Smooth muscle cell (in vitro differentiated cells): ENCODE measurements around the gene FAM184B. TPM values are rescaled to one million over a fixed set of nuclear protein-coding genes. Genes with fewer than 3 reads are reported as not detected.
"Not testable (repeated sequence)": the region's sequence is repeated elsewhere in the genome, so short reads cannot be mapped to it uniquely, and the experiment has no call there.

Source experiments
- DNase-seq: peaks from one replicate; lab custom pipeline; 2025; ENCODE audit not compliant: unreplicated experiment; lab: John Stamatoyannopoulos, UW
- H2AFZ ChIP-seq: fragments of 200-600 bp; sonication (generic); 2 replicates; pipeline ENCODE4 v1.6.0; 2016; ENCODE audit warnings: antibody characterized with exemption, low read depth, mild to moderate bottlenecking
- H3F3A ChIP-seq: fragments of 200-600 bp; sonication (generic); 2 replicates; pipeline ENCODE4 v1.6.0; 2017; ENCODE audit warnings: antibody characterized with exemption, low read depth
- H3K27ac ChIP-seq: fragments of 200-600 bp; sonication (generic); 2 replicates; pipeline ENCODE4 v1.5.1; 2016; ENCODE audit warnings: low read depth, mild to moderate bottlenecking
- H3K27me3 ChIP-seq: fragments of 200-600 bp; sonication (generic); 2 replicates; pipeline ENCODE4 v1.6.1; 2016; ENCODE audit warnings: low read depth, mild to moderate bottlenecking
- H3K36me3 ChIP-seq: fragments of 200-600 bp; sonication (generic); 2 replicates; pipeline ENCODE4 v1.5.1; 2016; ENCODE audit warnings: low read depth
- H3K4me1 ChIP-seq: fragments of 200-600 bp; sonication (generic); 2 replicates; pipeline ENCODE4 v1.5.1; 2016; ENCODE audit warnings: low read depth
- H3K4me2 ChIP-seq: fragments of 200-600 bp; sonication (generic); 2 replicates; pipeline ENCODE4 v1.6.0; 2016; ENCODE audit warnings: mild to moderate bottlenecking
- H3K4me3 ChIP-seq: fragments of 200-600 bp; sonication (generic); 2 replicates; pipeline ENCODE4 v1.5.1; 2016; ENCODE audit warnings: mild to moderate bottlenecking
- H3K79me2 ChIP-seq: fragments of 200-600 bp; sonication (generic); 2 replicates; pipeline ENCODE4 v1.6.0; 2016; ENCODE audit warnings: low read depth, mild to moderate bottlenecking
- H3K9ac ChIP-seq: fragments of 200-600 bp; sonication (generic); 2 replicates; pipeline ENCODE4 v1.6.0; 2016; ENCODE audit warnings: low read depth
- H3K9me3 ChIP-seq: fragments of 200-600 bp; sonication (generic); replicated peaks from 2 replicates; pipeline ENCODE4 v1.5.1; 2016; ENCODE audit warnings: low read depth
- H4K20me1 ChIP-seq: fragments of 200-600 bp; sonication (generic); 2 replicates; pipeline ENCODE4 v1.6.0; 2016; ENCODE audit warnings: low read depth
- CTCF ChIP-seq: fragments of 200-600 bp; sonication (generic); IDR thresholded peaks from 2 replicates; pipeline ENCODE4 v1.5.1; 2017; ENCODE audit warnings: borderline replicate concordance, mild to moderate bottlenecking, antibody characterized with exemption; ENCODE audit not compliant: insufficient read depth, poor library complexity, severe bottlenecking
- WGBS: methylation state at CpG from one replicate; pipeline ENCODE4 v1.1.7; 2016; ENCODE audit warnings: low lambda C conversion rate; 5-methylcytosine and 5-hydroxymethylcytosine counted together
- polyA plus RNA-seq: library from polyadenylated mRNA; unstranded; fragments of >200 nt; fragmentation: Nextera tagmentation; extraction: Ambion mirVana; gene quantifications from 2 replicates; pipeline ENCODE4 v1.2.1, GENCODE V29; 2016
- total RNA-seq: library from RNA; depleted of rRNA; stranded (reverse); fragments of >200 nt; gene quantifications from 2 replicates; pipeline ENCODE4 v1.2.3, GENCODE V29; 2014

The FAM184B gene
- total and polyA plus RNA-seq, 2 experiments from 2014 or later = not detected

GRCh38 chr4:17665852-17666251 lies 115.6 kb downstream of the FAM184B start:
- H4K20me1 ChIP-seq = no peaks in the 10 kb centered on the region
- H3K4me1 ChIP-seq = no peaks in the 10 kb centered on the region
- no peak for DNase-seq
- WGBS = 69% methylated on average over 3 of the region's 3 CpGs
- H3K9me3 ChIP-seq = no peaks in the 10 kb centered on the region
- H3K27ac ChIP-seq = no peak overlapping the region
- no peak overlapping the region for H3K9ac ChIP-seq
- H3F3A ChIP-seq = no peaks in the 10 kb centered on the region
- no peak overlapping the region for H3K4me2 ChIP-seq
- H3K36me3 ChIP-seq = no peaks in the 10 kb centered on the region
- no peaks in the 10 kb centered on the region for H3K79me2 ChIP-seq
- TF ChIP-seq CTCF = no peak
- H2AFZ ChIP-seq = no peak overlapping the region
- H3K27me3 ChIP-seq = no peaks in the 10 kb centered on the region
- H3K4me3 ChIP-seq = no peak overlapping the region

- H3K36me3 ChIP-seq = no peaks in the 10 kb centered on the region
- DNase-seq = no peak
- 84% methylated on average over 1 of the region's 1 CpG for WGBS
Measured at GRCh38 chr4:17665346-17665745, 116.1 kb downstream of the FAM184B start.

GRCh38 chr4:17664755-17665154 lies 116.7 kb downstream of the FAM184B start:
- TF ChIP-seq CTCF = no peak
- no peak for DNase-seq
- 87% methylated on average over 4 of the region's 4 CpGs for WGBS
- Histone ChIP-seq H3F3A (no peaks in the 10 kb centered on the region), H3K4me2 (no peak overlapping the region), H3K4me1 (no peaks in the 10 kb centered on the region), H3K27me3 (no peaks in the 10 kb centered on the region), H4K20me1 (no peaks in the 10 kb centered on the region), H2AFZ (no peak overlapping the region), H3K36me3 (no peaks in the 10 kb centered on the region), H3K9ac (no peak overlapping the region), H3K27ac (no peak overlapping the region), H3K79me2 (no peaks in the 10 kb centered on the region), H3K9me3 (no peaks in the 10 kb centered on the region), H3K4me3 (no peak overlapping the region)

More at GRCh38 chr4:17665346-17665745, 116.1 kb downstream of the FAM184B start:
- TF ChIP-seq CTCF = no peak
- H2AFZ ChIP-seq = no peak overlapping the region
- no peaks in the 10 kb centered on the region for H4K20me1 ChIP-seq
- no peak overlapping the region for H3K27ac ChIP-seq
- H3F3A ChIP-seq = no peaks in the 10 kb centered on the region
- H3K4me2 ChIP-seq = no peak overlapping the region
- H3K4me1 ChIP-seq = no peaks in the 10 kb centered on the region
- no peaks in the 10 kb centered on the region for H3K27me3 ChIP-seq
- no peaks in the 10 kb centered on the region for H3K79me2 ChIP-seq
- no peak overlapping the region for H3K9ac ChIP-seq
- no peak overlapping the region for H3K4me3 ChIP-seq
- H3K9me3 ChIP-seq = no peaks in the 10 kb centered on the region

- Histone ChIP-seq H3K9ac (no peak overlapping the region), H3K27me3 (no peaks in the 10 kb centered on the region), H3K4me1 (no peaks in the 10 kb centered on the region), H2AFZ (no peak overlapping the region), H3K36me3 (no peaks in the 10 kb centered on the region), H3F3A (no peaks in the 10 kb centered on the region), H3K79me2 (no peaks in the 10 kb centered on the region), H3K4me2 (no peak overlapping the region), H3K4me3 (no peak overlapping the region), H3K27ac (no peak overlapping the region), H4K20me1 (no peaks in the 10 kb centered on the region), H3K9me3 (no peaks in the 10 kb centered on the region)
- TF ChIP-seq CTCF = no peak
- WGBS = 98% methylated on average over 3 of the region's 3 CpGs
- DNase-seq = no peak
Measured at GRCh38 chr4:17662694-17663093, 118.7 kb downstream of the FAM184B start.

GRCh38 chr4:17659196-17659595 lies 122.2 kb downstream of the FAM184B start:
- H4K20me1 ChIP-seq, H3K79me2 ChIP-seq, H3K4me1 ChIP-seq, H3K9ac ChIP-seq, H2AFZ ChIP-seq, H3K36me3 ChIP-seq, H3K27me3 ChIP-seq, H3F3A ChIP-seq, H3K27ac ChIP-seq, DNase-seq, H3K4me2 ChIP-seq, H3K4me3 ChIP-seq, H3K9me3 ChIP-seq: not testable (repeated sequence)
- WGBS = 100% methylated on average over 8 of the region's 8 CpGs
